Endothelial cell (in vitro differentiated cells): ENCODE measurements around the gene C22orf31. TPM values are rescaled to one million over a fixed set of nuclear protein-coding genes. Genes with fewer than 3 reads are reported as not detected.

Experiments
- total RNA-seq: library from RNA; stranded (reverse); fragmentation: NEBNext Ultra II Directional; extraction: Animal tissue kit (Norgen Biotek cat#: 25700); gene quantifications from one replicate; pipeline ENCODE4 v1.2.1, GENCODE V29; 2021; ENCODE audit not compliant: unreplicated experiment

C22orf31 gene
- total RNA-seq, 1 donor from 2014 or later = not detected

Other genes with a start within 250 kb of the C22orf31 start
- gene ZNRF3, start 178.3 kb downstream of the C22orf31 start, total RNA-seq = 3.3 TPM
- gene KREMEN1, start 11.2 kb upstream of the C22orf31 start, total RNA-seq = 3.1 TPM
- 25.5 TPM for gene EMID1, start 144.1 kb upstream of the C22orf31 start, total RNA-seq
- gene RHBDD3, start 206.2 kb upstream of the C22orf31 start, total RNA-seq = 56.5 TPM
- gene EWSR1, start 206.4 kb upstream of the C22orf31 start, total RNA-seq = 307 TPM
- gene GAS2L1, start 244.8 kb upstream of the C22orf31 start, total RNA-seq = 33.6 TPM